HuH-7 (cell line): ENCODE measurements around the gene IAH1.
"Not testable (repeated sequence)": the region's sequence is repeated elsewhere in the genome, so short reads cannot be mapped to it uniquely, and the experiment has no call there.

Experiments
- DNase-seq: peaks from one replicate; pipeline ENCODE4 v3.0.0; 2011; ENCODE audit warnings: low spot score

IAH1 gene

DNA sequence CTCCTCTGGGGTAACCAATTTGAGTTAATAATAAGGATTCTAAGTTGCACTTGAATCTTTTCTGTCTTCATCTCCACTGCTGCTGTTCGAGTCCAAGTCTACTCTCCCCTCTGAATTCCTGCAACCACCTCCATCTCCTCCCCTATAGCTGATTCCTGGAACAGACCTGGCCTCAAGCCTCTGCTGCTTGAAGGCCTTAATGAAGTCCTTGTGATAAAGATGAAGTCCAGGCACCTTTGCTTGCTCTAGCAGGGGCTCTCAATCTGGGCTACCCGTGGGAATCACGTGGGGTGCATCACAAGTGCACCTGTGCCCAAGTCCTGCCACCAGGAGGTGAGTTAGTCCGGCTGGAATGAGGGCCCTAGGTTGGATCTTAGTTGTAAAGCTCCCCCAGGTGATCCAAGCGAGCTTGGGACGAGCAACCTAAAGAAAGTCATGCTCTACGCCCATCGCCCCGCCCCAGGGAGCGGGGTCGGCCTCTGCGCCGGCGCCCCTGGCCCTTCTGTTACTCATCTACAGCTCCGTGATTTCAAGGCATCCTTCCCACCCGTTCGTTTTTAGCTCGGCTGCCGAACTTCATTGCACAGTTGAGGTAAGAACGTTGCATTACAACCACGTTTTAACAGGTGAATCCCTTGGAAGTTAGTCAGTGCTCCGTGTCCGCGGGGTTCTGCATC is 905 bp upstream of the IAH1 start:
- DNase-seq = peak; percentile 61

DNA sequence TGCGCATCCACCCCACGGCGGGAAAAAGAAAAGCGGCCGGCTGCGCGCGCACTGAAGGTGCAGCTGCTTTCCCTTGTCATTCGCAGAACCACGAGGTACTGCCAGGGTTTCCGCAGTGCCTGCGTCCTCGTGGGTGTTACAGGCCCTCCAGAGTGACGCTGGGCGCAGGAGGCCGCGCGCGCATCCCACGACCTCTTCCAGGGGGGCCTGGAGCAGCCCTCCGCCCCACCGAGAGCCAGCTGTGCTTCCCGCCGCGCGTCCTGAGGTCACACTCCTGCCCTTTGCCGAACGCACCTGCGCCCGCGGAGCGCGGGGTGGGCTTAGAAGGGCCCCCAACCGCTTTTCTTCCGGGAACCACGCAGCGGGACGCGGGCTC is 378 bp upstream of the IAH1 start:
- DNase-seq = no peak

DNA sequence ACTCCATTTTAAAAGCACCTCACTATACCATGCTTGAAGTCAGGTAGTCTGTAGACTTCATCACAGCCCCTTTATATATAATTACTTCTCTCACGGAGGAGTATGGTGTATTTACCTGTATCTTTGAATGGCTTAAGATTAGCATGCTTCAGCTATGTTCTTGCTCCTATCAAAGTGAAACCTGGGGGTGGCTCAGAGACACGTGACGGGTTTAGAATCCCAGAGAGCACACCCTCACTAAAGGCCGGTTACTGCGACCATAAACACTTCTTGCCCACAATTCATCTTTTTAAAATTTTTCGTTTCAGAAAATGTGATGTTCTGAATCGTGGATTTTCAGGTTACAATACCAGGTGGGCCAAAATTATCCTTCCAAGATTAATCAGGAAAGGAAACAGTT is 3.6 kb downstream of the IAH1 start:
- DNase-seq = no peak

DNA sequence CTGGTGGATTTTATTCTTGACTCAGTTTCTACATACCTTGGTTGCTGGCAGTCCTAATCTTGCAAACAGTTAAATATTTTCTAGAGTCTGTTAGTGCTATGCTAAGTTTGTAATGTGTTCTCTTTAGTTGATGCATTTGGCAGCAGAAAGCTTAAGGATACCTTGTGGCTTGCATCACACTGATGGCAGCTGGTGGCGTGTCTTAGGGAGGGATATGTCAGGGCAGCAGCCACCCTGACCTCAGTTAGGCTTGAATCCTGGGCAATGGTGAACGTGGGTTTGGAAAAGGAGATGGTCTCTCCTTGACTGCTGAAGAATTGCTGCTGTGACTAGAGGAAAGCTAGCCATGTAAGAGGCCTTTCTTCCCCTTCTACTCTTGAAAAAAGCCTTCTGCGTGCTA is 4.2 kb downstream of the IAH1 start:
- no peak for DNase-seq

DNA sequence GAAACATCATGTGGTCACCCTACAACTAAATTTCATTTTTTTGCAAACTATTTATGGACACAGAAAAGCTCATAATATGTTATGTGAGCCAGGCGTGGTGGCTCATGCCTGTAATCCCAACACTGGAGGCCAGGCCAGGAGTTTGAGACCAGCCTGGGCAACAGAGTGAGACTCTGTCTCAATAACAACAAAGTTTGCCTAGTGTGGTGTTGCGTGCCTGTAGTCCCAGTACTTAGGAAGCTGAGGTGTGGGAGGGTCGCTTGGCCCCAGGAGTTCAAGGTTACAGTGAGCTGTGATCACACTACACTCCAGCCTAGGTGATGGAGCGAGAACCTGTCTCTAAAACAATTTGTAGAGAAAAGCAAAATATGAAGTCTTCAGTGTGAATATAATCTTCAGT is 5.8 kb downstream of the IAH1 start:
- no peak for DNase-seq

DNA sequence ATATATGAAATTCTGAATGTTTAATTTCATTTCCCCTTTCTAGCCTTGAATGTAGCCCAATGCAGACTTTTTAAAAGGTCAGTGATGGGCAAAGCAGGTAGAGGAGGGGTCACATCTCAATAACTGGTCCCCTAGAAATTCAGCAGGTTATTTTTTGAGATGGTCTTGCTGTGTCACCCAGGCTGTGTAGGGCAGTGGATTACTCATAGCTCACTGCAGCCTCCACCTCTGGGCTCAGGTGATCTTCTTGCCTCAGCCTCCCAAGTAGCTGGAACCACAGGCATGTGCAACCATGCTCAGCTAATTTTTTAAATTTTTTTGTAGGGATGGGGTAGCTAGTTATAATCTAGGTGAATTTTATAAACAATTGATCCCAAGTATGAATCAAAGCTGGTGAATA is 8.8 kb downstream of the IAH1 start:
- no peak for DNase-seq

DNA sequence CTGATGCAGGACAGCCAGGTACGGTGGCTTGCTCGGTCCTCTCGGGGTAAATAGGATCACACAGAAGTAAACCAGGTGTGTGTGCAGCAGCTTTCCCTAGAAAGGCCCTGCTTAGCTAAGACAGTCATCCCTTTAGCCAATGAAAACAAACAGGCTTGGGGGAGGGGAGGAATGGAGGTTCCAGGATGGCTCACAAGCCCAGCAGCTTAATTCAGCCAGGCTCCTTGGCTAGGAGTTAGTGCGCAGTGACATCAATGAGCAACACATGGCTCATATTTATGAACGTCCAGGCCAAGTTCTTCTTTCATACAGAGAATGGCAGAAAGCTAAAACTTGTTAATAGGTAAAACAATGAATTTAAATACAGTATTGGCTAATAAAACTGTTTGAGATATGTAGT is 10.2 kb downstream of the IAH1 start:
- DNase-seq = no peak

DNA sequence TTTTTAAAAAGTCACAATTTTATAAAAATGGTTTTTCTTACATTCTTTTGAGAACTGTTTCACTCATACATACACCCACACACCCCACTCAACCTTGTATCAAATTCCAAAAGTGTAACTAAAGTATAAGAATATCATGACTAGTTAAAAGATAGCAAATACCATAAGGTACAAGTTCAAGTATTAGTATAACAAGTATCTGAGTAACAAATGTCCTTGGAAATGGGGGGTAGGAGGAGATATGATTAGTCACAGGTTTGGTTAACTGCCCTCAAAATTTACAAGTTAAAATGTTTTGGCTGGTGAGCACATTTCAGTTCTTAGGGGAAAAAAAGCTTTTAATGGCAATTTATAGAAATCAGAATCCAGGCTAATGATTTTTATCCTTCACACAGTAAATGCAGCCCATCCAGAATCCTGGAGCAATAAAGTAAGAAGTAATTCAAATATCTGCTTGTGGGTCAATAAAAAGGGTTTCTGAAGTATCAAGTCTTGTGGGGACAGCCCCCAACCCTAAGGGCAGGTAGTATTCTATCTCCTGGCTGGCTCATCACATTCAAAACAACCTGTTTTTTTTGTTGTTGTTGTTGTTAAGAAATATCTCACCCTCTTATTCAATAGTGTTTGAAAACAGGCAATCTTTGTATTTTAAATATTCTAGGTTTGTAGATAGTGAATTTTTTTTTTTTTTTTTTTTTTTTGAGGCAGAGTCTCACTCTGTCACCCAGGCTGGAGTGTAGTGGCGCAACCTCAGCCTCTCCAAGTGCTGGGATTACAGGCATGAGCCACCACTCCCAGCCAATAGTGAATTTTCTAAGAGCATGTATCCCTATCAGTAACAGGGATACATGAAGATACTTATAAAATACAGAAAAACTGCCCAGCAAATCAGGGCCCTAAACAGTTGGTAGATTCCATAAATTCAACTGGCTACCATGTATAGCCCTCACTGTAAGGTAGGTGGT is 14.5 kb downstream of the IAH1 start:
- no peak for DNase-seq

DNA sequence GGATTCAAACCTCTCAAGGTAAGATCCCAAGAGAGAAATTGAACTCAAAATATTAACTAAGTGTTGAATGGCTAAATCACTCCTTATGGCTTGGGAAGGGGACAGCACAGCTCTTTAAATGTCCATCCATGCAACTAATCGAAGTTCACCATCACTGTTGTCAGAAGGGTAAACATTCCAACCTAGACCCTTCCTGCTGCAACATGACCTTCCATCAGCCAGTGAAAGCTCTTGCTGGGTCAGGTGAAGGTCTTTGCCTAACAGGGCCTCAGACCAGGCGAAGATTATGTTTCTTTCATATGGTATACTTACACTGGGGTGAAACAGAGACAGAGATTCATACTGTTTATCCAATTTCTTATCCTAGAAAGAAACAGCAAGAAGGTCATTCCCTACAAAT is 16.4 kb downstream of the IAH1 start:
- DNase-seq = no peak

DNA sequence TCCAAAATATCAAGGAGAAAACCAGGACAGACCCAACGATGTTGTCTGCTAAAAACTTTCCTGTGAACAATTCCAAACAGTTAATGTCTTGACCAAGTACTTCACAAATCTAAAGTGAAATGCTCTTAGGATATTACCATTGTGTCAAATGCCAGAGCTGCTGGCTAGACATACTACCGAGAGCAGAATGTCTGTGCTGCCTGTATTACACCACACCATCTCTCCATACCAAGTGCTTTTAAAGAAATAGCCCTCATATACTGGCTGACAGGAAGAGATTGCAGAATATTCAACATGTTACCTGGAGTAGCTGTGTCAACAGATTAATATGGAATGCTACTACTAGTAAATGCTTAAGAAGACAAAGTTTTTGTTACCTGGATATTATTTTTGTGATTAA is 18.6 kb downstream of the IAH1 start:
- DNase-seq = no peak

DNA sequence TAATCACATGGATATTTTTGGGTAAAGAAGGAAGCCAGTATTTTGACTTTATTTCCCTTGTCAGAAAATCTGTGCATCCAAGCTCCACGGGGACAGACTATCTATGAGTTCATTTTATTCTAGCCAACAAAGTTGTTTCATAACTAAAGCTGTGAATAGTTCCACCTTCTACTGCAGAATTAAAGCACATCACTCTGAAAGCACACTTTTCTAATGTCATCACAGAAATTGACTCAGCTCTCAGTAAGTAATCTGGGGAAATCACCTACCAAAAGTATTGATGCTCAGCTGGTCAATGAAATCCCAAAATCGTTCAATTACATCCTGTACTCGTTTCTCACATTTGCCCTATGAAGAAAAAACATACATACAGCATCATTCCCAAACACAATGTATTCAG is 19.1 kb downstream of the IAH1 start:
- DNase-seq = no peak

DNA sequence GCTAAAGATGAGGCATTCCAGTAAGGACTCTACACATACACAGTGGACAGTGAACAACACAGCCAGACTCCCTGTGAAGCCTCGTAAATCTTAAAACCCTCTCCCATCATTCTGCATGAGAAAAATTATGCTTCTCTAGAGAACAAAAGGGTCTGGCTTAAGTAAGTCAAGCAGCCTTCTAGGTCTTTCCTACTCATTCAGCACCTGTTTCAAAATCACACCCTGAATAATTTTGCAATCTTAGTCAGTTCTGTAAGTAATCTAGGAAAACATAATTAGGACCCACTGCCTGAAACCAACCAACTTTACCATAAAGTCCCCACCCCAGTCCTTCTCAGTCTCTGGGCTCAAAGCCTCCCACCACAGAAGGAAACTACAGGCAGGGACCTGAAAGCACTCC is 19.7 kb downstream of the IAH1 start:
- DNase-seq = no peak

DNA sequence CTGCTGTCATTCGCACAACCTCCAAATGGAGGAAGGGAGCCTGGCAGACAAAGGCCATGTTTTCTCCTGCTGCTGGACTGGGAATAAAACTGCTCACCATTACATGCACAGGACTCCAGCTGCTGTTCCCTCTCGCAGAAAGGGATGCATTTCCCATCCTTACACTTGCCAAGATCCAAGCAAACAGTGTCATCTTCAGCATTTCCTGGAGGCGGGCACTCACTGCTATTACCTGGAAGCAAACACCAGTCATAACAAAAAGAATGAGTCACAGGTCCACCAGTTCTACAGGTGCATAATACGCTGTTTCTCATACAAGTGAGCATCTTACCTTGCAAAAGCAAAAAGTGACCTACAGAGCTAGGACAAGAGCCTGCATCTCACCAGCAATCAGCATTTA is 22.7 kb downstream of the IAH1 start:
- DNase-seq = no peak

DNA sequence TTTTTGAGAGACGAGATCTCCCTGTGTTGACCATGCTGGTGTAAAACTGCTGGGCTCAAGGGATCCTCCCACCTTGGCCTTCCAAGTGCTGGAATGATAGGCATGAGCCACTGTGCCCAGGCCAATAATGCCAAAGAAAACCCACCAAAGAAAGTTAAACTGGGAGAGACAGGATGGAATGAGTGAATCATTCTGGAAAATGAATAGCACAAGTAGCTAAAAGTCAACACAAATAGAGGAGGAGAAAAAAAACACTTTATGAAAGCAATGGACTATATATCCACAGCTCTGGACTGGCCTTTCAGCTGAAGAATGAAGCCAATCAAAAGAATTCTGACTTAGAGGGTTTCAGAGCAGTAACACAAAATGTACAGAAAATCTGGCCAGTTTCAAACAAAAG is 23.9 kb downstream of the IAH1 start:
- no peak for DNase-seq

DNA sequence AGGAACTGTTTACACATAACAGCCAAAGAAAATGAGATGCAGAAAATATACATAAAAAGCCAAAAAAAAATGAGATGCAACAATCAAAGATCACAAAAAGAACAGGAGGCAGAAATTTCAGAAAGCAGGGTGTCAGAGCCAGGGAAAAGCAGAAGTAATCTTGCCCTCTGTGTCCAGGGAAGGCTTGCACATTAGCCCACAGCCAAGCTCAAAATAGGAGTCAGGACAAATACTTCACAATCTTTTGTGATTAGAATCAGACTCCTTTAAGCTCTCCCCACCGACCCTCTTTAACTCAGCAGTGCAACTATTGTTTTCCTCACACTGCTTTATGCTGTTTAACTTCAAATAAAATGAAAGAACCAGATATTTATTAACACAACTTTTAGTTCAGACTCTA is 34.6 kb downstream of the IAH1 start:
- DNase-seq = no peak

DNA sequence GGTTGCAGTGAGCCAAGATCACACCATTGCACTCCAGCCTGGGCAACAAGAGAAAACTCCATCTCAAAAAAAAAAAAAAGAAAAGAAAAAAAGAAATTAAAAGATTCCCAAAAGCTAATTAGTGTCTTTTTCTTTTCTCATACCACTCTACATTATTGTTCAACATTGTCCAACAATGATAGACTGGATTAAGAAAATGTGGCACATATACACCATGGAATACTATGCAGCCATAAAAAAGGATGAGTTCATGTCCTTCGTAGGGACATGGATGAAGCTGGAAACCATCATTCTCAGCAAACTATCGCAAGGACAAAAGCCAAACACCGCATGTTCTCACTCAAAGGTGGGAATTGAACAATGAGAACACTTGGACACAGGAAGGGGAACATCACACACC is 39.6 kb downstream of the IAH1 start:
- not testable (repeated sequence) for DNase-seq

DNA sequence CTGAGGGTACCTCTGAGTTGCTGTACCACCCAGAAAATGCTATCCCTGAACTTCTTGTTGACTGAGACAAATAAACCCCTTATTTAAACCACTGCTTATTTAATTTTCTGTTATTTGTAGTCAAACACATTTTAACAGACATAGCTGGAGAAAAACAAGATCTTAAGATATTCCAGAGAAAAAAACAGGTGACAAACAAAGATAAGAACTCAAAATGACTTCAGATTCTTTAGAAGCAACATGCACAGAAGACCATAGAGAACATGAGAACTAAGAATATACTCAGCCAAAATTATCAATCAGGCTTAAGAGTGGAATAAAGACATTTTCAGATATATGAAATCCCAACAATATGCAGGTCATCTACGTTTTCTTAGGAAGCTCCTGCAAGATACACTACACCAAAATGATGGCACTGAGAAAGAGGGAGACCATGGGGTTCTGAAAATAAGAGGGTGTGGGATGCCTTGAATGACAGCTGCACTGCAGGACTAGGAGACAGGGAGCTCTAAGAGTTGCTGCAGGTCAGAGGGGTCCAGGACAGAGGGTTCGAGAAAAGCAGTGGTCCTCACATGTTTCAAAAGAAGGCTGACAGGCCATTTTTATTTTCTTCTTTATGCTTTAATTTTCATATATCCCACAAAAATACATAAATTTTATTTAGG is 42.9 kb downstream of the IAH1 start:
- no peak for DNase-seq

DNA sequence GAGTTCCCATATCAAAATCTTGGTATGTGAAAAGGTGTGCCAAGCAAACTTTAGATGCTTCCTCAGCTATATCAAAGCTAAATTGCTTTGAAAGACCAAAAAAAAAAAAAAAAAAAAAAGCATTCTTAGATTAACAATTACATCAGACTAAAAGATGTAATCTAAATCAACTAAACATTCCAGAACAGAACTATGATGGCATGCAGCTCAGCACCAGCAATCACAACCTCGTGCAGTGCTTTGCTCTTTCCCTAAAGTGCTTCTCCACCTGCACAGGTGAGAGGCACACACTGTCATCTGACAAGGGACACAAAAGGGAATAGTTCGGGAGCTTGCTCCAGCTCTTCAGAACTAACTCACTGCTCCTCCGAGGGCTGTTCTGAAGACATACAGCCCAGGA is 43.8 kb downstream of the IAH1 start:
- DNase-seq = no peak

DNA sequence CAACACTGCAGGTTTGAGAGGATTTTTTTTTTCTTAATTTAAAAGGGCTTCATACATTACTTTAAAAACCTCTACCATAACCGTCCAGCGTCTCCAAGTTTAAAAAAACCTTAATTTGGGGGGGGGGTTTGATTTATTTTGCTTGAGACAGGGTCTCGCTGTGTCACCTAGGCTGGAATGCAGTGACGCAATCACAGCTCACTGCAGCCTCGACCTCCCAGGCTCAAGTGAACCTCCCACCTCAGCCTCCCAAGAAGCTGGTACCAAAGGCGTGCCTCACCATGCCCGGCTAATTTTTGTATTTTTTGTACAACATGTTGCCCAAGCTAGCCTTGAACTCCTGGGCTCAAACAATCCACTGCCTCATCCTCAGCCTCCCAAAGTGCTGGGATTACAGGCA is 44.4 kb downstream of the IAH1 start:
- DNase-seq = no peak

DNA sequence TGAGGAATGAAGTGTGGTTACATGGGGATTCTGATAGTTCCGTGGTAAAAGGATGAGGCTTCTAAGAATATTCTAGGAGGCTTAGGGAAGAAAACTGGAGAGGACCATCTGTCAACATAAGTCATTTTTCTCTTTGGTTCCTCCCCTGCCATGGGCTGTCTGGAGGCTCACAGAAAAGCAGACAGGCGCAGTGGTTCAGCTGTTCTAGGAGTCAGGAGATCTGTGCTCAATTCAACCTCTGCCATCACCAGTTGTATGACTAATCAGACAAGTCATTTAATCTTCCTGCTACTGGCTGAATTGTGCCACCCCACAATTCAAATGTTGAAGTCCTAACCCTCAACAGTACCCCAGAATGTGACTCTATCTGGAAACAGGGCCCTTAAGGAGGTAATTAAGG is 44.9 kb downstream of the IAH1 start:
- DNase-seq = no peak

DNA sequence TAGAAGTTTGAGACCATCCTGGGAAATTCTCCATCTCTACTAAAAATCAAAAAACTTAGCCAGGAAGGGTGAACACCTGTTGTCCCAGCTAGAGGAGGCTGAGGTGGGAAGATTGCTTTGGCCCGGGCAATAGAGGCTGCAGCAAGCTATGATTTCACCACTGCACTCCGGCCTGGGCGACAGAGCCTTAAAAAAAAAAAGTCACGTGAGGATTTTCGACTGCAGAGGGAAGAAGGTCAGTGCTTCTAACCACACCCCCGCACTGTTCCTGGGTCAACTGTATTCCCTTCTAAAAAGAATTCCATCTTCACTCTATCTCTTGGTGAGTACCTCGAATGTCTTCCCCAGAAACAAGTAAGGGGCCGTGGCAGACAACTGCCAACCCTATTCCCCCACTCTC is 49.9 kb downstream of the IAH1 start:
- DNase-seq = no peak

DNA sequence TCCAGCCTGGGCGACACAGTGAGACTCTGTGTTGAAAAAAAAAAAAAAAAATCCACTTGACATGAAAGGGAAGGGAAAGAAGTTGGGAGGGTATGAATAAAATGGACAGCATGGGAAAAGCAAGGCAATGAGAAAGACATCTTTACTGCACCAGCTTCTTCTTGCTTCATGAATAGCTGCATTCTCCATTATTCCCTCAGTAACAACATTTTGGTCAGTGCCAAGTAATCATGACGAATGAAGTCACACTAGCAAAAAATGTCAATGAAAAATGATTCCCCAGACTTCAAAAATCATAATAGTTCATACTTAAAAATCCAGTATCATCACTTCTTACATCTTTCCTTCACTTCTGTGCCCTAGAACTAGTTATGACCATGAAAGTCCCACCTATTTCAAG is 50.9 kb downstream of the IAH1 start:
- no peak for DNase-seq
